GM20000 (cell line): ENCODE measurements around the gene RAB34.

Experiments used
- DNase-seq: peaks from one replicate; pipeline ENCODE4 v3.0.0; 2012; ENCODE audit warnings: low spot score
- CTCF ChIP-seq: IDR thresholded peaks from 2 replicates; pipeline ENCODE4 v1.5.1; 2012; ENCODE audit warnings: mild to moderate bottlenecking, control low read depth; ENCODE audit errors: extremely low read depth, missing control alignments

Gene RAB34

DNA sequence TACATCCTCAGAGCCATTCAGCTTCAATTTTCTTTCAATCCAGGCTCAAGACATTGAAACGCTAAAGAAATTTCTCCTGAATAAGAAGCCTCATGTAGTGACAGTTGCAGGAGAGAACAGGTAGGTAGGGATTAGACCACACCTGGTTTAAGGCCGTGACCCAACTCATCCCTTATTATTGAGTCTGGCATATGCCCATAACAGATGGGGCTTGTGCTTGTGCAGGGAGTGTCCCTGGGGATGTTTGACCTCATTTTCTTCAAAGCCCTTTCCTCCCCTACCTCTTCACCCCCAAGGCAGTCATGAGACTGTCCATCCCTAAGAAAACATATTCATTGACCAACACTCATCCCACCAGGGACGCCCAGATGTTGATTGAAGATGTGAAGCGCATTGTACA lies 31.4 kb downstream of the RAB34 start:
- DNase-seq, result no peak
- TF ChIP-seq CTCF, result no peak

- DNase-seq, result no peak
- TF ChIP-seq CTCF, result no peak
These were observed 32.3 kb downstream of the RAB34 start for GRCh38 chr17:28685366-28685765.

DNA sequence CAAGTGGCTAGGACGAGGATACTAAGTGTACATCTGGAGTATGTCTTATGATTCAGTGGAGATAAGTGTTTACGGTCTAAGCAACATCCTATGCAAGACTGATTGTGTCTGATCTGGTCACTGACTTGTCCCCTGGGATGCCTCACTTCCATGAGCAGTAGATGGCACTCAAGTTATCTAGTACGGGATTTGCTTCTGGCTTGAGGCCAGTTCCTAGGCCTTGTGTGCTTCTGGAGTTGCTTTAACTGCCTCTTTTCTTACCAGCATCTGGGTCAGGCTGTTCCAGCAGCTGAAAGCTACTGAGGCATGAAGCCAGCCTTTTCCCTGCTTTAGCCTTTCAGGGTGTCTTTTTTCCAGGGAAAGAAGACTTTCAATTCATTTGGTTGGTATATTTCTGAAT lies 32.7 kb downstream of the RAB34 start:
- DNase-seq, result no peak
- no peak for TF ChIP-seq CTCF

DNA sequence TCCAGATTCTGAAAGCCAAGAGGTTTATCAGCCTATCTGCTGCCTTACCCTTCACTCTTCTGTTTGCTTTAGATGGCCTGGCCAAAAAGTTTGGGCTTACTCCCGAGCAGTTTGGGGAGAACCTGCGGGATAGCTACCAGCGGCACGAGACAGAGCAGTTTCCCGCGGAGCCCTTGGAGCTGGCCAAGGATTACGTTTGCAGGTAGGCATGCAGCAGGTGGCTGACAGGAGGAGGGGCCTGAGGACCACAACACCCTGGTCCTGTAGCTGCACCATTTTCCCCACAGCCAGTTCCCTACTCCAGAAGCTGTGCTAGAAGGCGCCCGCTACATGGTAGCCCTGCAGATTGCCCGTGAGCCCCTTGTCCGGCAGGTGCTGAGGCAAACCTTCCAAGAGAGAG lies 35.0 kb downstream of the RAB34 start:
- DNase-seq, result no peak
- TF ChIP-seq CTCF, result no peak

DNA sequence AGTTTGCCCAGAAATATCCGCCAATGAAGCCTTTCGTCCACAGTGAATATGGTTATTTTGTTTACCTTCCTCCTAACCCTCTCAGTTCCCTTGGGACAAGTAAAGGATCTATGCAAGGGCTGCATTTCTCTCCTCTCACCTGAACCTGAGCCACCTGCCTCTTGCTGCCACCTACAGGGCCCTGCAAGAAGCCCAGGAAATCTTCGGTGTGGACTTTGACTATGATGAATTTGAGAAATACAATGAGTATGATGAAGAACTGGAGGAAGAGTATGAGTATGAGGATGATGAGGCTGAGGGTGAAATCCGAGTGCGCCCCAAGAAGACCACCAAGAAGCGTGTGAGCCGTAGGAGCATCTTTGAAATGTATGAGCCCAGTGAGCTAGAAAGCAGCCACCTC lies 41.7 kb downstream of the RAB34 start:
- peak; percentile 9 for TF ChIP-seq CTCF
- no peak for DNase-seq

GRCh38 chr17:28675490-28675889 lies 42.2 kb downstream of the RAB34 start:
- DNase-seq, result no peak
- TF ChIP-seq CTCF, result no peak

GRCh38 chr17:28669918-28670317 lies 47.8 kb downstream of the RAB34 start:
- TF ChIP-seq CTCF, result no peak
- no peak for DNase-seq
